Measurements from ENCODE around the gene BACH2.
"Not testable (repeated sequence)": the region's sequence is repeated elsewhere in the genome, so short reads cannot be mapped to it uniquely, and the experiment has no call there.

BACH2 gene

DNA sequence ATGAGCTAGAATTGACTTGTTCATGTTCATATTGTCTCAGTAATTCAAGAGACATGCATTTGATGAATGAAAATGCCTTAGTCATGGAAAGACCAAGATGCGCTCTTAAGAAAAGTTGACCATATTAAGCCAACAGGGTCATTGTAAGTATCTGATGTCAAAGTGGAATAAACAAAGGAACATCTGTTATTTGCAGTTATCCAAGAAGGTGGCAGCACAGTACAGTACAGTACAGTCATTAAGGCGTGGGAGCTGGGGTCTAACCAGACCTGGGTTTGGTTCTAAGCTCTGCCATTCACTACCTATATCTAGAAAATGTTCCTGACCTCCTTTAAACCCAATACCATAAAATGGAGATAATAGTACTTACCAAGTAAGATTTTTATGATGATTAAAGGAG is 178.1 kb downstream of the BACH2 start:
- no peaks in the 10 kb centered on the region for H3K27me3 ChIP-seq (ENCODE audit: control insufficient read depth, insufficient read depth, low read length)
- H3K4me3 ChIP-seq (ENCODE audit: low read depth, low read length) = no peak overlapping the region
- no peak overlapping the region for H3K9ac ChIP-seq (ENCODE audit: low read length)
- H3K4me1 ChIP-seq (ENCODE audit: control insufficient read depth, insufficient read depth, low read length) = no peaks in the 10 kb centered on the region
- peaks cover 6% of the 10 kb centered on the region; the same call in 1 of the 2 replicates for H3K9me3 ChIP-seq (ENCODE audit: control insufficient read depth, insufficient read depth, low read depth, low read length)
- H3K27ac ChIP-seq (ENCODE audit: low read depth, low read length) = no peak overlapping the region
- no peaks in the 10 kb centered on the region for H3K36me3 ChIP-seq (ENCODE audit: control insufficient read depth, insufficient read depth, low read length)

DNA sequence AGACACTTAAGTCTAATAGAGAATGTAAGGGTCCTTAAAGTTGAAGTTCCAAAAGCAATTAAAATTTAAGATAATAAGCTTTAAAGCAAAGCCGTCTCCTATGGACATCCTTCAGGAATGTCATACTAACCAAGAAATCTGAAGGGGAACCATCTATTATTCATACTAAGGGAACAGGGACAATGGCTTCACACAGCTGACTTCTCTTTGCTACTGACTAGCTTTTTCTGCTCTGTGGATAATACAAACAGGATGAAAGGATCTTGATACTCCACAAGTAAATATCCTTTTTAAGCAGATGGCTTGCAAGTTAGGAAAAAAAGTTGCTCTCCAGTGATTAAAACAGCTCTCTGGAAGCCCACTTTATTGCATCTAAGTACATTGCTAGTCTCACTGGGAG is 178.6 kb downstream of the BACH2 start:
- no peak overlapping the region for H3K9ac ChIP-seq (ENCODE audit: low read length)
- H3K4me1 ChIP-seq (ENCODE audit: control insufficient read depth, insufficient read depth, low read length) = no peaks in the 10 kb centered on the region
- H3K36me3 ChIP-seq (ENCODE audit: control insufficient read depth, insufficient read depth, low read length) = no peaks in the 10 kb centered on the region

GRCh38 chr6:90116126-90116525 is 180.5 kb downstream of the BACH2 start:
- not testable (repeated sequence) for H3K27ac ChIP-seq (ENCODE audit: low read depth, low read length); H3K27me3 ChIP-seq (ENCODE audit: control insufficient read depth, insufficient read depth, low read length); H3K4me1 ChIP-seq (ENCODE audit: control insufficient read depth, insufficient read depth, low read length); H3K4me3 ChIP-seq (ENCODE audit: low read depth, low read length); H3K9ac ChIP-seq (ENCODE audit: low read length); H3K36me3 ChIP-seq (ENCODE audit: control insufficient read depth, insufficient read depth, low read length)
- H3K9me3 ChIP-seq (ENCODE audit: control insufficient read depth, insufficient read depth, low read depth, low read length) = peaks cover 12% of the 10 kb centered on the region; the same call in 1 of the 2 replicates

More for the DNA sequence above, 178.6 kb downstream of the BACH2 start:
- Histone ChIP-seq H3K27me3 (ENCODE audit: control insufficient read depth, insufficient read depth, low read length) (no peaks in the 10 kb centered on the region), H3K9me3 (ENCODE audit: control insufficient read depth, insufficient read depth, low read depth, low read length) (peaks cover 11% of the 10 kb centered on the region; the same call in 1 of the 2 replicates), H3K27ac (ENCODE audit: low read depth, low read length) (no peak overlapping the region), H3K4me3 (ENCODE audit: low read depth, low read length) (no peak overlapping the region)

DNA sequence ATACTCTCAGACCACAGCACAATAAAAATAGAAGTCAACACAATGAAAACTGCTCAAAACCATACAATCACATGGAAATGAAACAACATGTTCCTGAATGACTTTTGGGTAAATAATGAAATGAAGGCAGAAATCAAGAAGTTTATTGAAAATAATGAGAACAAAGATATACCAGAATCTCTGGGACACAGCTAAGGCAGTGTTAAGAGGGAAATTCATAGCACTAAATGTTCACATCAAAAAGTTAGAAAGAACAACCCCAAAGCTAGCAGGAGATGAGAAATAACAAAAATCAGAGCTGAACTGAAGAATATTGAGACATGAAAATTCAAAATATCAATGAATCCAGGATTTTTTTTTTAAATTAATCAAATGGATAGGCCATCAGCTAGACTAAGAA is 183.3 kb downstream of the BACH2 start:
- Histone ChIP-seq H3K9me3 (ENCODE audit: control insufficient read depth, insufficient read depth, low read depth, low read length) (peaks cover 12% of the 10 kb centered on the region; the same call in 1 of the 2 replicates), H3K27ac (ENCODE audit: low read depth, low read length) (no peak overlapping the region), H3K27me3 (ENCODE audit: control insufficient read depth, insufficient read depth, low read length) (no peaks in the 10 kb centered on the region), H3K4me3 (ENCODE audit: low read depth, low read length) (no peak overlapping the region), H3K4me1 (ENCODE audit: control insufficient read depth, insufficient read depth, low read length) (no peaks in the 10 kb centered on the region), H3K9ac (ENCODE audit: low read length) (no peak overlapping the region), H3K36me3 (ENCODE audit: control insufficient read depth, insufficient read depth, low read length) (no peaks in the 10 kb centered on the region)

DNA sequence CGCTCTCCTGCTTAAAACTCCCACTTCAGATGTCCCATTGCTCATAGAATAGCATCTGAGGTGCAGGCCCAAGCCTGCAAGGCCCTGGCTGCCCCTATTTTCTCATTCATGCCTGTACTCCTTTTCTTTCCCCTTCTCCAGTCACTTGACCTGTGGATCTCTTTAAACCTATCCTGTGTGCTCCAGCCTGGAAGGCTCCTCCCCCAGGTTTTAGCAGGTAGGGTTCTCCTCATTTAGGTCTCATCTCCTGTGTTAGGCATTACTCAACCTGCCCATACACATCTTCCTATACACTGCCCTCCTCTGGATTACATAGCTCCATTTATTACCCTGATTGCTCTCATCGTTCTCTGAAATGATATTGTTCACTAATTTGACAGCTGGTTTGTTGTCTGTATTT is 185.3 kb downstream of the BACH2 start:
- no peaks in the 10 kb centered on the region for H3K27me3 ChIP-seq (ENCODE audit: control insufficient read depth, insufficient read depth, low read length)
- no peaks in the 10 kb centered on the region for H3K4me1 ChIP-seq (ENCODE audit: control insufficient read depth, insufficient read depth, low read length)
- no peak overlapping the region for H3K27ac ChIP-seq (ENCODE audit: low read depth, low read length)
- no peaks in the 10 kb centered on the region for H3K36me3 ChIP-seq (ENCODE audit: control insufficient read depth, insufficient read depth, low read length)
- H3K9me3 ChIP-seq (ENCODE audit: control insufficient read depth, insufficient read depth, low read depth, low read length) = peaks cover 12% of the 10 kb centered on the region; the same call in 1 of the 2 replicates
- H3K9ac ChIP-seq (ENCODE audit: low read length) = no peak overlapping the region
- no peak overlapping the region for H3K4me3 ChIP-seq (ENCODE audit: low read depth, low read length)

DNA sequence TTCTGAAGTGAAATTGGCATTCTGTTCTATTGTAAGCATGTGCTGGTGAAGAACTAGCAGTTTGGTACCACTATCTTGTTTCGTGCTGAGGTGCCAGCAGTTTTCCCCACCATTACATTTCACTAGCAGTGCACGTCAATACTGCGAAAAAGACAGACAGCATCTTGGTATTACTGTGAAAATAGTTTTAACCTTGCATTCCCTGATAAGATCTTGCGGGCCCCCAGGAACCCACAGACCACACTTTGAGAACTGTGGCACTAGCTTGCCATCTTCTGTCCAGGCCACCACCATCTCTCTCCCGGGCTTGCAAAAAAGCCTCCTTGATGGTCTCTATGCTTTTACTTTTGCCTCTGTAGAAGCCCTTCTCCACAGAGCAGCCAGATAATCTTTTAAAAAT is 185.7 kb downstream of the BACH2 start:
- Histone ChIP-seq H3K36me3 (ENCODE audit: control insufficient read depth, insufficient read depth, low read length) (no peaks in the 10 kb centered on the region), H3K9me3 (ENCODE audit: control insufficient read depth, insufficient read depth, low read depth, low read length) (peaks cover 11% of the 10 kb centered on the region; the same call in 1 of the 2 replicates), H3K4me1 (ENCODE audit: control insufficient read depth, insufficient read depth, low read length) (no peaks in the 10 kb centered on the region), H3K9ac (ENCODE audit: low read length) (no peak overlapping the region), H3K4me3 (ENCODE audit: low read depth, low read length) (no peak overlapping the region), H3K27ac (ENCODE audit: low read depth, low read length) (no peak overlapping the region), H3K27me3 (ENCODE audit: control insufficient read depth, insufficient read depth, low read length) (no peaks in the 10 kb centered on the region)

DNA sequence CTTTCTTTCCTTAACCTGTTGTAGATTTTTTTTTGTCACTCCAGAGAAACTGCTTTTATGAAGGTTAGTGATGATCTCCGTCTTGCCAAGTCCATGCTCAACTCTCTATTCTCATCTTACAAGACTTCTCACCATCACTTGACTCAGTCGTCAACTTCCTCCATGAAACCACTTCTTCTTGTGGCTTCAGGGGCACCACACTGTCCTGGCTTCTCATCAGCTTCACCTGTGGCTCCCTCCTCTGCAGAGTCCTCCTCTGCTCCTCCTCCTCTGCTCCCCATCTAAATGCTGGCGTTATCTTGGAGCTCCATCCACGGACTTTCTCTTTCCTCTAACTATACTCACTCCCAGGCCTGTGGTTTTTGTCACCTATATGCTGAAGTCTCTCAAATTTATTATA is 187.5 kb downstream of the BACH2 start:
- Histone ChIP-seq H3K27me3 (ENCODE audit: control insufficient read depth, insufficient read depth, low read length) (no peaks in the 10 kb centered on the region), H3K4me1 (ENCODE audit: control insufficient read depth, insufficient read depth, low read length) (no peaks in the 10 kb centered on the region), H3K4me3 (ENCODE audit: low read depth, low read length) (no peak overlapping the region), H3K27ac (ENCODE audit: low read depth, low read length) (no peak overlapping the region), H3K9ac (ENCODE audit: low read length) (no peak overlapping the region), H3K36me3 (ENCODE audit: control insufficient read depth, insufficient read depth, low read length) (no peaks in the 10 kb centered on the region), H3K9me3 (ENCODE audit: control insufficient read depth, insufficient read depth, low read depth, low read length) (peaks cover 10% of the 10 kb centered on the region; the same call in 1 of the 2 replicates)

GRCh38 chr6:90107771-90108282 is 188.8 kb downstream of the BACH2 start:
- Histone ChIP-seq H3K4me1 (ENCODE audit: control insufficient read depth, insufficient read depth, low read length) (no peaks in the 10 kb centered on the region), H3K4me3 (ENCODE audit: low read depth, low read length) (no peak overlapping the region), H3K27ac (ENCODE audit: low read depth, low read length) (no peak overlapping the region), H3K9me3 (ENCODE audit: control insufficient read depth, insufficient read depth, low read depth, low read length) (no peaks in the 10 kb centered on the region), H3K9ac (ENCODE audit: low read length) (no peak overlapping the region), H3K27me3 (ENCODE audit: control insufficient read depth, insufficient read depth, low read length) (no peaks in the 10 kb centered on the region), H3K36me3 (ENCODE audit: control insufficient read depth, insufficient read depth, low read length) (no peaks in the 10 kb centered on the region)

- Histone ChIP-seq H3K36me3 (ENCODE audit: control insufficient read depth, insufficient read depth, low read length) (no peaks in the 10 kb centered on the region), H3K27me3 (ENCODE audit: control insufficient read depth, insufficient read depth, low read length) (no peaks in the 10 kb centered on the region), H3K4me3 (ENCODE audit: low read depth, low read length) (no peak overlapping the region), H3K4me1 (ENCODE audit: control insufficient read depth, insufficient read depth, low read length) (no peaks in the 10 kb centered on the region), H3K27ac (ENCODE audit: low read depth, low read length) (no peak overlapping the region), H3K9me3 (ENCODE audit: control insufficient read depth, insufficient read depth, low read depth, low read length) (no peaks in the 10 kb centered on the region), H3K9ac (ENCODE audit: low read length) (no peak overlapping the region)
Measured at GRCh38 chr6:90107371-90107770, 189.3 kb downstream of the BACH2 start.

- Histone ChIP-seq H3K9me3 (ENCODE audit: control insufficient read depth, insufficient read depth, low read depth, low read length) (no peaks in the 10 kb centered on the region), H3K9ac (ENCODE audit: low read length) (no peak overlapping the region), H3K4me1 (ENCODE audit: control insufficient read depth, insufficient read depth, low read length) (no peaks in the 10 kb centered on the region), H3K4me3 (ENCODE audit: low read depth, low read length) (no peak overlapping the region), H3K27me3 (ENCODE audit: control insufficient read depth, insufficient read depth, low read length) (no peaks in the 10 kb centered on the region), H3K36me3 (ENCODE audit: control insufficient read depth, insufficient read depth, low read length) (no peaks in the 10 kb centered on the region), H3K27ac (ENCODE audit: low read depth, low read length) (no peak overlapping the region)
Measured at GRCh38 chr6:90106449-90106848, 190.2 kb downstream of the BACH2 start.

DNA sequence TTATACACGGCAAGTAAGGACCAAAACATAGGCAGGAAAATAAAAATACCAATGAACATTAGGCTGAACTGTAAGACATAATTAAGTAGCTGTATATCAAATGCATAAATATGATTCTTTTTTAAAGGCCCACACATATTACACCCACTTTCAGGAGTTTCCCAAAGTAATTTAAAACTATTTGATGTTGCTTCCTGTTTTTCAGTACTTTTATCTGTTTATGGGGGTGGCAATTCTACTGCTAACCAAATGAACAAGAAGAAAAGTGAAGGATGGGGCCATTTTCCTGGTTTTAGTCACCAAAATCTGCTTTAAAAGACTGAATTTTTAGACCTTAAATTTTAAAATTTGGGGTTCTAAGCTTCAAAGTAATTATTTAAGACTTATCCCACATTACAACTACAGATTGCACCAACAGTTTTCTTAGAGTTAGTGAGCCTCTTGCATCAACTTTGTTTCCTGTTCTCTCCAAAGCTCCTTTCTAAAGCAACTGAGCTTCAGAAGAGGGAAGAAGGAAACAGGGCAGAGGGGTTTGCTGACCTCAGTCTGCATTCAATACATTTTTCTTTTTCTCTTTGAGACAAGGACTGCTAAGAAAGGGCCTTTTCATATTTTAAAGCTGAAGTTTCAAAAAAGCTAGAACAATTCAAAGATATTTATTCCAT is 191.0 kb downstream of the BACH2 start:
- no peaks in the 10 kb centered on the region for H3K27me3 ChIP-seq (ENCODE audit: control insufficient read depth, insufficient read depth, low read length)
- H3K9me3 ChIP-seq (ENCODE audit: control insufficient read depth, insufficient read depth, low read depth, low read length) = no peaks in the 10 kb centered on the region
- no peak overlapping the region for H3K27ac ChIP-seq (ENCODE audit: low read depth, low read length)
- no peak overlapping the region for H3K4me3 ChIP-seq (ENCODE audit: low read depth, low read length)
- no peaks in the 10 kb centered on the region for H3K36me3 ChIP-seq (ENCODE audit: control insufficient read depth, insufficient read depth, low read length)
- H3K9ac ChIP-seq (ENCODE audit: low read length) = no peak overlapping the region
- no peaks in the 10 kb centered on the region for H3K4me1 ChIP-seq (ENCODE audit: control insufficient read depth, insufficient read depth, low read length)

Measured in HUES6 (cell line).